Right renal pelvis (tissue), 4 donors: Measurements from ENCODE around the gene PDE5A. TPM values are rescaled to one million over a fixed set of nuclear protein-coding genes. Genes with fewer than 3 reads are reported as not detected.
"Not testable (repeated sequence)": the region's sequence is repeated elsewhere in the genome, so short reads cannot be mapped to it uniquely, and the experiment has no call there.

Experiments used
- DNase-seq, 4 donors: peaks; one replicate each; pipeline ENCODE4 v3.0.0-alpha.2; 2013; ENCODE audit warnings: low read depth in 4 of 4, low spot score in 3 of 4, missing footprints in 1 of 4
- polyA plus RNA-seq, 4 donors: library from polyadenylated mRNA; unstranded; fragments of 120-200 nt; gene quantifications; one replicate each; pipeline ENCODE4 v1.2.1, GENCODE V29; 2013; ENCODE audit not compliant: insufficient read length in 4 of 4

Gene PDE5A
- 10 to 100 TPM; 40.5 to 54.4 (median 50.2) TPM for polyA plus RNA-seq

GRCh38 chr4:119628281-119629141 is at the start of gene PDE5A:
TSS of gene PDE5A (minus strand) at chr4:119628804. CDS start at chr4:119628671, 133 bp downstream.
- DNase-seq, result peak; percentile 75 to 80 (median 75)

- DNase-seq, result no peak
These were observed 47.5 kb upstream of the PDE5A start for GRCh38 chr4:119676101-119676500.

DNA sequence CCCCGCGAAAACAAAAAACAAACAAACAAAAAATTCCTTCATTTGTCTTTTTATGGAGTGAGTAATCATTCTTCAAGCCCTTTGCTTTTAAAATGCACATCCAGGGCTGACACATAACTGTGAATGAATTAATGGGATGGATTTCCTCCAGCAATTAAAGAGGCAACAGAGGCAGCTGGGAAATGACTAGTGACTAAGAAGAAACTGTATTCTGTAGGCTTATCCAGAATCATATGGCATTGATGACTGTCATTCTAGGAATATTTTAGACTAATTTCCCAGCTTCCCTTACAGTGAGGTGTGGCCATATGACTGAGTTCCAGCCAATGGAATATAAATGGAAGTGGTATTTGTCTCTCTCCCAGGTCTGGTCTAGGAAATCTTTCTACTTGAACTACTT is 46.8 kb upstream of the PDE5A start:
- no peak for DNase-seq

DNA sequence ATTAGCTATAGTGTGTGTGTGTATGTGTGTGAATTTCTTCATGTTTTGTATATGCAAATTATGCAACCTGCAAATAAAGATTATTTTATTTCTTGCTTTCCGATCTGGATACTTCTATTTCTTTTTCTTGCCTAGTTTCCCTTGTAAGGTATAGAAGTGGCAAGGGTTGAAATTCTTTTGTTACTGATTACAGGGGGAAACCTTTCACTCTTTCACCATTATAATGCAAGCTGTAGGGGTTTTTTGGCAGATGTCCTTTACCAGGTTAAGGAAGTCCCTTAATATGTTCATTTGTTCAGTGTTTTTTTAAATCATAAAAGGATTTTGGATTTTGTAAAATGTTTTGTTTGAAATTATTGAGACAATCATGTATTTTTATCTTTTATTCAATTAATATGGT is 44.3 kb upstream of the PDE5A start:
- no peak for DNase-seq

GRCh38 chr4:119672086-119672485 is 43.5 kb upstream of the PDE5A start:
- no peak for DNase-seq

DNA sequence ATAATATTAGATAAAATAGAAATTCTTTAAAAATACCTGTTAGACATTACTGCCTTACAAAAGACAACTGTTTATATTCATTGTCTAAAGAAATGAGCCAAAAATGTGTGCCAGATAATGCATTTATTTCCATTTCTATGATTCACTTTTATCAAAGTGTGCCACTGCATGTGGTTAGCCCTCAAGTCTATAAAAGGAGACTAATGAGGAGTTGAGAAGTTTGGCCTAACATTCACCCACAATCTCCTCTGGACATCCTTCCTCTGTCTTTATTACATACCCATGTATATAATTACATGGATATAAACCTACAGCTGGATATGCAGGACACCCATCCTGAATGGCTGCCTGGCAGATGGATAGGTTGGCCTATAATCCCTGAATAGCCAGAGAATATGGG is 42.6 kb upstream of the PDE5A start:
- no peak for DNase-seq

DNA sequence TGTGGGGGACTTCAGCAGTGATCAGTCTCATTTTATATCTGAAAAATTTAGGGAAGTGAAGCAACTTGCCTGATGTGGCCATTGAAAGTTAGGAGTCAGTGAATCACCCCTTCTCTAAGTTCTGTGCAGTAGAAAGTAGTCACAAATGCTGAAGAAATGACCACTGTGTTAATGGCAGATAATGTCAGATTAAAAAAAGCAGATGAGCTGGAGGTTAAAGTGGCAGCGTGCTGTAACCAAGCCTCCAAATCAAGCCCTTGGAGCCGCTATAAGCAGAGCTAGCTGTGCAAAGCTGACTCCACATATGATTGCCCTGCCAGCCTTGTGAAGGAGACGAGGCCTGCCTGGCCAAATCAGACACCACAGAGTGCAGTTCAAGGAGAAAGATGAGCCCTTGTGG is 39.2 kb upstream of the PDE5A start:
- no peak for DNase-seq

- DNase-seq, result no peak
These were observed 38.1 kb upstream of the PDE5A start for GRCh38 chr4:119666653-119667091.

GRCh38 chr4:119665752-119666151 is 37.1 kb upstream of the PDE5A start:
- DNase-seq, result no peak

DNA sequence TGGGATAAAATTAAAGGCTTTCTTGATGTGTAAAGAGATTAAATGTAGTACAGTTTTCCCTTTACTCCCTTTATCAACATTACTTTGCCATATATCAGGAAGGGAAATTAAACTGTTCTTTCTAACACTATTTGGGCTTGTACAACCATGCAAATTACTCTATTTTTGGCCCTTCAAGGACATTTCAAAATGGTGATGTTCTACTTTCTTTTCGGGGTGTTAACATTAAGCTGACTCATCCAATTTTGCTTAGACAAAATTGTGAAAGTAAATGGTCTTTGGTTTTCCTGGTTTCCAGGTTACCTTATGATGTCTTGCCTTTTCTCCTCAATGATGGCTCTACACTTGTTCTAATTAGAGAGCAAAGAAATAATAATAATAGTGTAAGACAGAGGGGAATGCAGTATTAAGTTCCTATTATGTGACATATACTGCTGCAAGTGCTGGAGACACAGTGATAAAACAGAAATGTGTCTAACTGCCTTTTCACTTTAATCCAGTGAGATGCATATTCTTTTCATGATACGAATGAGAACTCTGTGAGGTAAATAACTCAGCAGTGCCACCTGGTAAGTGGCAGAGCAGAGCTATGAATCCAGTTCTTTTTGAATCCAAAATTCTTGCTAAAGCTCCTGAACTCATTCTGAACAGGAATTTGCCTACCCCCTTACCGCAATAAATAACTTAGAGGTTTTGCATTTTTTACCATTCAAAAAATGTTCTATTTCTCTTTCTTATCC is 35.7 kb upstream of the PDE5A start:
- DNase-seq, result no peak

GRCh38 chr4:119663160-119663788 is 34.7 kb upstream of the PDE5A start:
- DNase-seq, result no peak

- not testable (repeated sequence) for DNase-seq
These were observed 34.0 kb upstream of the PDE5A start for GRCh38 chr4:119662612-119663011.

- DNase-seq, result no peak
These were observed 32.6 kb upstream of the PDE5A start for GRCh38 chr4:119661231-119661630.

- DNase-seq, result no peak
These were observed 31.0 kb upstream of the PDE5A start for GRCh38 chr4:119659576-119659975.

- DNase-seq, result no peak
These were observed 28.6 kb upstream of the PDE5A start for GRCh38 chr4:119657111-119657611.

- no peak for DNase-seq
These were observed 27.7 kb upstream of the PDE5A start for GRCh38 chr4:119656342-119656741.

- DNase-seq, result no peak
These were observed 26.7 kb upstream of the PDE5A start for GRCh38 chr4:119655111-119655837.

DNA sequence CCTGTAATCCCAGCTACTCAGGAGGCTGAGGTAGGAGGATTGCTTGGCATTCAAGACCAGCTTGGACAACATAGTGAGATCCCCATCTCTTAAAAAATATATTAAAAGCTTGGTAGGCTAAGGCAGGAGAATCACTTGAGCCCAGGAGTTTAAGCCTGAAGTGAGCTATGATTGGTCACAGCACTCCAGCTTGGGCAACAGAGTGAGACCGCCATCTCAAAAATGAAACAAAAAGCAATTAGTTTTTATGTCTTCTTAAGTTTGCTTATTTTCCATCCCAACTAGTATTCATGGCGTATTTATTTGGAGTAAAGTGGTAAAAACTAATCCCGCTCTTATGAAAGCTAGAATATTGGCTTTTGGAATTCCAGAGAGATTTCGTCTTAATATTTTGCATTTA is 25.4 kb upstream of the PDE5A start:
- DNase-seq, result no peak

DNA sequence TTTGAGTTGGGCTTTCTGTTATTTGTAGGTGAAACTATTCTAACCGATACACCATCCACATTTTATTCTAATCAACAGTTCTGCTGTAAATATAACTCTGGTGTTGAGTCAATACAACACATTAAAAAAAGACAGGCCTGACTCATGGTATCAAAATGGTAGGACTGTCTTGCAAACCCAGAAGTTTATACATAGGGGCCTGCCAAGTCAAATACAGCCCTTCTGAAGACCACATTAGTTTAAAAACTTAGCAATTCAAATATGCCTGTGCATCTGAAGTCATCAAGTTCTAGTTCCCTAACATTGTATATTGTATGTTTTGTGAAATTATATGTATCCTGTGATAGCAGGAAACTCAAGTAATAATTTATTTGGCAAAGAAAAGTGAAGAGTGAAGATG is 24.4 kb upstream of the PDE5A start:
- no peak for DNase-seq

DNA sequence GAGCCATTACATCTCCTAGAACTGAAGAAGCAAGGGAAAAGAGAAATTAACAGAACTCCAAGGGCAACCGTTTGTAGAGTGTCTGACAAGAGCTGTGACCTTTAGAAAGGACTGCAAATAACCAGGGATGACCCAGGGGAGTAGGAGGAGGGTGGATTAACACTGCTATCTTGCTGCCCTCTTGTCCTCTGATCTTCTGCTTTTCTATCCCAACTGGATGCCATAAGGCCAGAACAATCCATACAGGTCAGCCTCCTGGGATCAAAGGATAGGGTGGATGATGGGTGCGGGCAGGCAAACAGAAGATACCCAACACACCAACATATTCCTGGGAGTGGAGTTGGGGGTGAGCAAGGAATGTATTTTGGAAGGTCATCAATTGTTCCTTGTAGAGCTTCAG is 19.8 kb upstream of the PDE5A start:
- no peak for DNase-seq
